ENCODE results near the gene MRPL45. TPM values are rescaled to one million over a fixed set of nuclear protein-coding genes. Genes with fewer than 3 reads are reported as not detected.

MRPL45 gene
- total RNA-seq, 2 experiments from 2014 or later = 69.7 to 70.8 TPM

Other genes with a start within 250 kb of the MRPL45 start
- under 1 TPM; 0.86 to 0.91 TPM for gene TBC1D3C, start 228.5 kb upstream of the MRPL45 start, total RNA-seq
- gene TBC1D3E, start 169.2 kb upstream of the MRPL45 start, total RNA-seq = not detected
- not detected for gene TBC1D3, start 104.6 kb upstream of the MRPL45 start, total RNA-seq
- under 1 TPM; 0.23 to 0.34 TPM for gene GPR179, start 46.8 kb downstream of the MRPL45 start, total RNA-seq
- 10 to 100 TPM; 17.3 to 18.2 TPM for gene SOCS7, start 54.7 kb downstream of the MRPL45 start, total RNA-seq
- gene ARHGAP23, start 131.3 kb downstream of the MRPL45 start, total RNA-seq = under 1 TPM; 0.08 to 0.66 TPM